ENCODE measurements around the gene GPANK1.

The GPANK1 gene

GRCh38 chr6:31636698-31637596, 27.9 kb downstream of the GPANK1 start:
- DNase-seq: no peak

- DNase-seq: no peak
Measured at GRCh38 chr6:31634969-31635575, 29.7 kb downstream of the GPANK1 start.

GRCh38 chr6:31634131-31634530, 30.7 kb downstream of the GPANK1 start:
- DNase-seq: no peak

- no peak for DNase-seq
Measured at GRCh38 chr6:31633447-31633846, 31.4 kb downstream of the GPANK1 start.

- no peak for DNase-seq
Measured at GRCh38 chr6:31632279-31632946, 32.4 kb downstream of the GPANK1 start.

- no peak for DNase-seq
Measured at GRCh38 chr6:31631681-31632278, 33.0 kb downstream of the GPANK1 start.

- no peak for DNase-seq
Measured at GRCh38 chr6:31631209-31631608, 33.6 kb downstream of the GPANK1 start.

GRCh38 chr6:31630177-31630934, 34.4 kb downstream of the GPANK1 start:
- DNase-seq: no peak

- DNase-seq: no peak
Measured at GRCh38 chr6:31629014-31629413, 35.8 kb downstream of the GPANK1 start.

GRCh38 chr6:31627690-31628287, 37.0 kb downstream of the GPANK1 start:
- no peak for DNase-seq

GRCh38 chr6:31626952-31627351, 37.8 kb downstream of the GPANK1 start:
- DNase-seq: no peak

- DNase-seq: no peak
Measured at GRCh38 chr6:31624070-31624469, 40.7 kb downstream of the GPANK1 start.

GRCh38 chr6:31622684-31623091, 42.1 kb downstream of the GPANK1 start:
- no peak for DNase-seq

- no peak for DNase-seq
Measured at GRCh38 chr6:31621991-31622390, 42.8 kb downstream of the GPANK1 start.

- no peak for DNase-seq
Measured at GRCh38 chr6:31621320-31621939, 43.4 kb downstream of the GPANK1 start.

GRCh38 chr6:31620586-31621319, 44.0 kb downstream of the GPANK1 start, which contains the start of gene PRRC2A:
TSS of gene PRRC2A (plus strand) at chr6:31620715. CDS start at chr6:31622790, 2,075 bp downstream.
- DNase-seq: peak; percentile 76 to 97

GRCh38 chr6:31619805-31620585, 44.8 kb downstream of the GPANK1 start:
- DNase-seq: peak; percentile 93 to 94

- DNase-seq: no peak
Measured at GRCh38 chr6:31617010-31617409, 47.8 kb downstream of the GPANK1 start.

GRCh38 chr6:31615748-31616147, 49.0 kb downstream of the GPANK1 start:
- DNase-seq: no peak

Measured in stimulated activated CD4-positive, alpha-beta T cell treated with anti-CD3 and anti-CD28 coated beads, Interleukin-2, amount 100 ng/mL, for 48 hours (primary cell).